Eye (tissue), 1 donor: Measurements from ENCODE around the gene PTPRG.

Experiments used
- DNase-seq: peaks from one replicate; pipeline ENCODE4 v3.0.0-alpha.2; 2015

PTPRG gene

DNA sequence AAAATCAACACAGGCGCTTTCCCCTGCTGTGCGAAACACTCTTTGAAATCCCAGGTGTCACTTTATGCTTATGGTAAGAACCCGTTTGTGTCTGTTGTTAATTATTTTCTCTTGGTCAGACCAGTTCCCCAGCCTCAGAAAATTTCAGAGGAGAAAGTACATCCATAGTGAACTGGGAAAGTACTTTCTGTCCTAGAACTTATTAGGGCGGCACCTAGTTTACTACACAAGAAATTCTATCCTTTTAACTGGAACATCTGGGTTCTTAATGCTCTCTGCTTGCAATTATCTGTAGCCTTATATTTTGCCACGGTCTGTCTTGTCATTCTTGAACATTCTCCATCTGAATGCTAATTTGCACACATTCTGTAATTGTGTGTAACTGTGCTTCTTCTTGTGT lies 215.0 kb downstream of the PTPRG start:
- DNase-seq, result no peak

DNA sequence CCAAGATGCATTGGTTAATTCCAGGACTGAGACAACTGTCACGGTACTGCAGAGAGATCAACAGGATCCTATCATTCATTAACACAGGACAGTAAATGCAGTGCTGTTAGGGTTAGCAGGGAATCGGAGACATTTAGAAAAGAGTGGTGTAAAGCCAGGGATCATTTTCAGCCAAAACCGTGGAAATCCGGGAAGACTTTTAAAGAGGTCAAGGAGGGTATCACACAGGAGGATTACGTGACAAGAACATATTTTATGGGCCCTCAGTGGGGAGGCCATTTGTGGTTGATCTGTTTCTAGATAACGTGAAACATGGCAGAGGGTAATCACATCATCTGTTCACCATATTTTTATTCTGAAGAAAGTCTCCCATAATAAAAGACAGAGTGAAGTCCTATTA lies 216.1 kb downstream of the PTPRG start:
- DNase-seq, result no peak

- no peak for DNase-seq
Observed at GRCh38 chr3:61778095-61778494, 216.7 kb downstream of the PTPRG start.

DNA sequence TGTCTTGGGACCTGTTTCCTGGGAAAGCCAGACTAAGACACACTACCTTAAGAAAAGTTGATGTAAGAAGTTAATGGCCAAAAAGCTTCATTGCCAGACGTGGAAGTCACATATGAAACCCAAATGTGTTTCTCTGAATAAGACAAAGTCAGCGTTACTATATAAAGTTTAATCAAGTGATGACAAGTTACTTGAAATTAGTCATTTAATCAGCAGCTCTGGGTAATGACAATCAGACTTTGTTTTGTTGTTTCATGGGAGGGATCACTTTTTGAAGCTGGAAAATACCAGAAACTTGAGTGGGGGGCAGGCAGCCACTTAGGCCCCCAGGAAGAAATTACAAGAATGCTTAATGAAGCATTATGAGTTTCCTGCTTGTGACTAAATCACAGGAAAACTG lies 218.6 kb downstream of the PTPRG start:
- DNase-seq, result no peak

DNA sequence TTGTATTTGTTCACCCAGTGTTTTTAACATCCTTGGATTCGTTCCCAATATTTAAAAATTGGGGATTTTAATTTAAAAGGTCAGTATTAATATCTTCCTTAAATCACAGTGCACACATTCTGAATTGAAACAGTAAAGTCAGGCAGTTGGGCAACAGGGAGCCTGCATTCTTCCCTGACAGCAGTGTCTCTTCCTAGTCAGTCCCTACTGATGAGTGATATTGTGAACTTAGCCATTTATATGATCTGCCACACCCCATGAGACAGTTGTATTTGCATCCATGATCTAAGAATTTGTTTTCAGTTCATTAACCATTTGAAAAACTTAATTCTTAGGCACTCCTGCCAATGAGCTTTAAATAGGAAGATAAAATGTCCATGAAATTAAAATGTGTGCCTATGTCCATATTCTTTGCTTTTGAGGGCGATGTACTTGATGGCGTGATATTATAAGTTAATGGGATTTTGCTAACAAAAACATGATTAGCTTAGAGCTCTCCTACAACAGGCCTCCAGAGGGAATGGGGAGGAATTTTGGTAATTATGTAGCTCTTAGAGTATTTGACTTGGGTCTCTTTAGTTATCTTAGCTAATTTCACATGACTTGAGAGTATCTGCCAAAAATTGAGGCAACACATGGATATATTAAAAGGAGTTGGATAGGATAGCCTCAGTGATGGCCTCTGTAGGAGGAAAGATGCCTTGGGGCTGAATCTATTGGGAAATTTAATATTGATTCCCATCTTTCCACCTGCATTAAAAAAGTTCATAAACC lies 219.3 kb downstream of the PTPRG start:
- DNase-seq, result no peak

DNA sequence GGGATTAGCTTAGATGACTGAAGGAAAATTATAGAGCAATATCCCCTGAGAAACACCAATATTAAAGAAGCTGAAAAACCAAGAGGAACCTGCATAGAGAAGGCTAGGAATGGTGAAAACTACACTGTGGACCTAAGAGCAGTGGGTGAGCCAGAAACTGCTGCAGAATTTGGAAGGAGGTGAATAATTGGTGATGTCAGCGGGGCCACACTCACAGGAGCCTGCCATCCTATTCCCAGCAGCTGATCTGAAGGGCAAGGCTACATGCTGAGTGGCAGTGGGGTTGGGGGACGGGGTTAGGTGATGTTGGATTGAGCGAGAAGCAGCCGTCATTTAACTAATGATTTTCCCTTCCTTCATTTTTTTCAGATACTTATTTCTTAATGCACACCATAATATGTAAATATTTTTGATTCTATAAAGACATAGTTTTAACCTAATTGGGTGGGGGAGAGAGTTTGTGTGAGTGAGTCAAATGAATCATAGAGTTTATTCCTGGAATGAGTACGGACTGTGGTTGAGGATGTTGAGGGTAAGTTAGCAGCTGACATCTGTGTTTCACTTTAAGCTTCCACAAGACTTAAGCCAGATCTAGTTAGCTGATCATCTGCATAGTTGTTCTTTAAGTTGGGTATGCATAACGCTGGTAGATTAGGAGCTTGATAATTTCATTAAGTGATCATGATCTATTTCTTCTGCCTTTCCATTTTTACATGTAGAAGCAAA lies 222.8 kb downstream of the PTPRG start:
- no peak for DNase-seq

GRCh38 chr3:61788623-61789507 lies 227.5 kb downstream of the PTPRG start:
- no peak for DNase-seq

DNA sequence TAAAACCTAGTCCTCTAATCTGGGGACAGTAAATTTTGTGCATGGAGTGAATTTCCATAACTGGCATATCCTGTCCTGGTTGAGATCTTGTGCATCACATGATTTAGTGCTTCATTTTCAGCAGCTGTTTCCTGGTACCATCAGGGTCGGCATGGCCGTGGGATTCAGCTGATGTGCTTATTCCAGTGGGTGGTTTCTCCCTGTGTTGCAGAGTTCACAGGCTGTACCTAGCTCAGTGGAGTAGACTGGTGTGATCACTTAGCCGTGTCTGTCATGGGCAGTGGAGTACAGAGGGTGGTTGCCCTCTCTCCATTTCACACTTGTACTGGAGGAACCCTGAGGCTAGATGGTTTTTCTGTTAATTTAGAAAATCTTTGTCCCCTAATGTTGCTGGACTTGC lies 228.5 kb downstream of the PTPRG start:
- DNase-seq, result no peak

- no peak for DNase-seq
Observed at GRCh38 chr3:61790411-61790810, 229.0 kb downstream of the PTPRG start.

DNA sequence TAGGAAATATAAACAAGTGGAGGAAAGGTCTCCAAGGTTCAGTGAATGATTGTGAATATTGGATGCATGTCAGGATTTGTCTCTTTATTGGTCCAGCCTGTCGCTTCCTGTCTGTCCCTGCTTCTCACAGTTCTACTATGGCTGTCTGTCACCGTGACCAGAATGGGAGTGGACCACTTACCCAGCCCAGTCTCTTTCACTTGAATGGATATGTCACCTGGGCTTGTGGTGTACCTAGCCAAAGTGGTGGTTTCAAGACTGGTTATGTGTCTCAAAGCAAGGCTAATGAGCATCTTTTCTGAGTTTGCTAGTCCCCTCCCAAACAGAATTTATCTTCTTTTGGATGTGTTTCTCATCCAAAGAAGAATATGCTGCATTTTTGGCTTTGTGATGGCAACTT lies 231.7 kb downstream of the PTPRG start:
- no peak for DNase-seq

DNA sequence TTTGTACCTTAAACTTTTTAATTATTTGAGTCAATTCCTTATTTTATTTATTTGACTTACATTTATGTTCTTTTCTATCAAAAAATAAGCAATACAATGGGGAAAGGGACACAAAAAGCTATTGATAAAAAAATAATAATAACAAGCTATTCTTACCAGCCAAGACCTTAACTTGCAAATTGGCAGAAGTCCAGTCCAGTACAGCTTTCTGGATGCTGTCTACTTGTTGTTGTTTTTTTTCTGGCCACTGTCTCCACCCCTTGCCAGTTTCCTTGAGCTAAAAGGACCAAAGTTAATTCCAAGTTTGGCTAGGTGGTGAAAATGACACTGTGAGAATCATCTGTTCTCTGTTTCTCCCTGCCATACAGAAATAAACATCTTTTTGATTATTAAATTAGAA lies 232.2 kb downstream of the PTPRG start:
- no peak for DNase-seq

DNA sequence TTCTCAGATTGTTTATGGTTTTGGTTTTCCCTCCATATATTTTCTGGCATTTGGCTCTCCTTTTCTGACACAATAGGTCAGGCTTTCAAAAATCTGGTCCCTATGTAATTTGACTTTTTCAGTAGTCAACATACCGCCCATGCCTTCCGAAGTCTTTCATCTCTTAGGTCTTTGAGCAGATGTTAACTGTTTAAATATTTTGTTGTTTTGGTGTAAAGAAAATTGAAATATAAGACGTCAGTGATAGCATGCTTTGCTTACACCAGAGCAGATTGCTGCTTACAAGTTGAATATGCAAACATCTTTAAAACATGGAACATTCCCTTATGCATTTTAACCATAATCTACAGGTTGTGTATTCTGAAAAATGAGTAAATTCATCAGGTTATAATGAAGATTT lies 233.0 kb downstream of the PTPRG start:
- no peak for DNase-seq

- no peak for DNase-seq
Observed at GRCh38 chr3:61794961-61795360, 233.6 kb downstream of the PTPRG start.

GRCh38 chr3:61796088-61796680 lies 234.8 kb downstream of the PTPRG start:
- no peak for DNase-seq

DNA sequence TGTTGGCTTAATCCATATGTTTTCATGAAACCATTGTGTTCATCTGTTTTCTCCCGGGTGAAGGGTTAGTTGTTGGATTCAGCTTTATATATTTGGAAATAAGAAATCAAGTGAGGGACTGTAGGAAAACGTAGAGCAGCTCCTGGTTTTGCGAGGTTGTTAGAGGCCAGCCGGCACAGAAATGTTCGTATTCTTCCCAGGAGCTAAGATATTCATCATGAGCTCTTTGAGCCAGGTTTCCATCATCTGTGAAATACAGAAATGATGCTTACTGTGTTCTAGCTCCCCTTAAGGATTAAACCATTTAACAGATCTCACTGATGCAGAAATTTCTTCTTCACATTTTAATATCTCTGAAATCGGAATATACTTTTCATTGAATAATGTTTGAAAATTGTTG lies 235.5 kb downstream of the PTPRG start:
- DNase-seq, result no peak

- DNase-seq, result no peak
Observed at GRCh38 chr3:61802772-61803171, 241.4 kb downstream of the PTPRG start.

- DNase-seq, result no peak
Observed at GRCh38 chr3:61803983-61804382, 242.6 kb downstream of the PTPRG start.

DNA sequence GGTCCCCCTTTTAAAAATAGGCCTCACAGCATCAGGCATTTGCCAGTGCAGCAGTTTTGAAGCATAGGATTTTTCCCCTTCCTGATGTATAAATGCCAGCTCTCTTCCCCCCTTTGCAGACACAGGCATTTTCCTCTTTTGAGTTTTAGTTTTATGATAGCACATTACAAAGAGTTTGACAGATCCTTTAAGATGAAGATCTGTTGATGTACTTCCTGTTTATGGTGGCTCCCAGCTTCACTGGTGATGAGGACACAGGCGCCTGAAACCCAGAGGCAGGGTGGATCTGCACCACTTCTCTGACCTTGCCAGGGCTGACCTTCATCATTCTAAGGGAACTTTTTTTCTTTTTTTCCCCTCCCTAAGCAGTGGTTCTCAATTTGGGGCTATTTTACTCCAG lies 243.4 kb downstream of the PTPRG start:
- DNase-seq, result no peak

- no peak for DNase-seq
Observed at GRCh38 chr3:61805510-61806080, 244.2 kb downstream of the PTPRG start.

GRCh38 chr3:61806810-61807209 lies 245.4 kb downstream of the PTPRG start:
- no peak for DNase-seq

DNA sequence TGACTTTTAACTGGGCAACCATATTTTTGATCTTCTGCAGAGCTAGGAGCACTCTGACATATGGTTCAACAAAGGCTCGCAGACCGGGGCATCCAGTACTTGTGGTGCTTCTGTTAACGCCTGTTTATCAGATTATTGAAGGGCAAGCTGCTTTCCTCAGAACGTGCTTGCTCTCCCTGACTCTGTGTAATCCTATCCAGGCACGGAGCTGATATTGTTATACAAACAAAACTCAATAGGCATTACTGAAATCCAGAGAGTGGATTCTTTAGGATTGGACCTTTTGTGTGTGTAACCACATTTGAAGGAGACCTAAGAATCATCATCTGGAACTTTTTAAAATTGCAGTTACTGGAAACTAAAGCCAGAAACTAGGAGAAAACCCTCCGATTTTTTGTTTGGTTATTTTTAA lies 246.5 kb downstream of the PTPRG start:
- peak; percentile 55 for DNase-seq

- no peak for DNase-seq
Observed at GRCh38 chr3:61808526-61808925, 247.2 kb downstream of the PTPRG start.

- DNase-seq, result no peak
Observed at GRCh38 chr3:61808999-61809398, 247.6 kb downstream of the PTPRG start.
